WTC11 (cell line): ENCODE measurements around the gene PPP3R1.

ENCODE experiments used
- ATF6 ChIP-seq: sonication (generic); formaldehyde crosslinking; IDR thresholded peaks from 2 replicates; pipeline ENCODE4 v1.8.1; 2023; ENCODE audit warnings: mild to moderate bottlenecking, missing genetic modification reagents
- CTCF ChIP-seq: fragments of 200-600 bp; IDR thresholded peaks from 2 replicates; pipeline ENCODE4 v1.8.0; 2022; ENCODE audit warnings: antibody characterized with exemption
- FOXK1 ChIP-seq: sonication (generic); formaldehyde crosslinking; IDR thresholded peaks from 2 replicates; pipeline ENCODE4 v1.8.0; 2022; ENCODE audit warnings: mild to moderate bottlenecking, moderate library complexity, missing genetic modification reagents
- HMGXB4 ChIP-seq: sonication (generic); formaldehyde crosslinking; IDR thresholded peaks from 2 replicates; pipeline ENCODE4 v1.8.1; 2023; ENCODE audit warnings: mild to moderate bottlenecking, moderate library complexity, missing genetic modification reagents
- TEAD4 ChIP-seq: sonication (generic); formaldehyde crosslinking; IDR thresholded peaks from 2 replicates; pipeline ENCODE4 v1.8.0; 2022; ENCODE audit warnings: mild to moderate bottlenecking, missing genetic modification reagents
- USF1 ChIP-seq: sonication (generic); formaldehyde crosslinking; IDR thresholded peaks from 2 replicates; pipeline ENCODE4 v1.8.0; 2022; ENCODE audit warnings: mild to moderate bottlenecking, missing genetic modification reagents
- USF2 ChIP-seq: sonication (generic); formaldehyde crosslinking; IDR thresholded peaks from 2 replicates; pipeline ENCODE4 v1.8.1; 2023; ENCODE audit warnings: mild to moderate bottlenecking, missing genetic modification reagents, moderate library complexity
- ZBTB21 ChIP-seq: sonication (generic); formaldehyde crosslinking; IDR thresholded peaks from 2 replicates; pipeline ENCODE4 v1.8.1; 2023; ENCODE audit warnings: mild to moderate bottlenecking, missing genetic modification reagents, borderline replicate concordance

GRCh38 chr2:68178954-68179627 lies 73.2 kb downstream of the PPP3R1 start:
- no peak for TF ChIP-seq CTCF
- no peak for TF ChIP-seq FOXK1 (CRISPR knock-in tag)
- TF ChIP-seq ZBTB21 (CRISPR knock-in tag): no peak
- TF ChIP-seq USF2 (CRISPR knock-in tag): no peak
- TF ChIP-seq USF1 (CRISPR knock-in tag): no peak
- no peak for TF ChIP-seq TEAD4 (CRISPR knock-in tag)
- no peak for TF ChIP-seq ATF6 (CRISPR knock-in tag)
- no peak for TF ChIP-seq HMGXB4 (CRISPR knock-in tag)
